Mammary epithelial cell (primary cell): ENCODE measurements around the gene PKP3.

Source experiments
- CTCF ChIP-seq, 2 donors: IDR thresholded peaks in 1 of 2; conservative IDR thresholded peaks in 1 of 2; 2 replicates each; pipeline ENCODE4 v1.5.1; 2011 to 2012; ENCODE audit warnings: inconsistent platforms in 2 of 2, low read length in 2 of 2, mild to moderate bottlenecking in 2 of 2, control low read depth in 1 of 2, low read depth in 1 of 2; ENCODE audit not compliant: insufficient read depth in 1 of 2; ENCODE audit errors: extremely low read depth in 1 of 2
- EZH2 ChIP-seq: IDR thresholded peaks from 2 replicates; pipeline ENCODE4 v1.6.1; 2012; ENCODE audit warnings: low read length, inconsistent platforms, borderline replicate concordance

- TF ChIP-seq EZH2 (no peak), CTCF (conservative IDR thresholded peaks at IDR 0.05 in 1 of 2, IDR thresholded peaks at IDR 0.05 in 1 of 2; ENCODE audit: extremely low read depth in 1 of 2, insufficient read depth in 1 of 2, low read depth in 1 of 2, low read length in 2 of 2) (no peak)
Observed at GRCh38 chr11:356610-357009, 37.4 kb upstream of the PKP3 start.
